GM12865 (cell line): ENCODE measurements around the gene STK11.

Source experiments
- DNase-seq: peaks from one replicate; pipeline ENCODE4 v3.0.0; 2010; ENCODE audit warnings: low read depth
- H3K4me3 ChIP-seq: 2 replicates; pipeline ENCODE4 v1.5.1; 2011; ENCODE audit warnings: mild to moderate bottlenecking, low read depth, low read length, control low read depth
- CTCF ChIP-seq: IDR thresholded peaks from 2 replicates; pipeline ENCODE4 v1.5.1; 2011; ENCODE audit warnings: low read length, control low read depth, low read depth, inconsistent platforms; ENCODE audit not compliant: insufficient read depth; ENCODE audit errors: missing control alignments

The STK11 gene

GRCh38 chr19:1169921-1170885 lies 35.4 kb upstream of the STK11 start:
- DNase-seq = no peak
- no peak overlapping the region for H3K4me3 ChIP-seq
- no peak for TF ChIP-seq CTCF

GRCh38 chr19:1170938-1171754 lies 34.4 kb upstream of the STK11 start:
- no peak overlapping the region for H3K4me3 ChIP-seq
- TF ChIP-seq CTCF = no peak
- no peak for DNase-seq

- no peak overlapping the region for H3K4me3 ChIP-seq
- TF ChIP-seq CTCF = no peak
- no peak for DNase-seq
These were observed 33.7 kb upstream of the STK11 start for GRCh38 chr19:1171755-1172352.

- TF ChIP-seq CTCF = no peak
- no peak for DNase-seq
These were observed 33.0 kb upstream of the STK11 start for GRCh38 chr19:1172353-1173158.

GRCh38 chr19:1173159-1173844 lies 32.3 kb upstream of the STK11 start:
- no peak for TF ChIP-seq CTCF
- no peak for DNase-seq
- H3K4me3 ChIP-seq = peak overlapping the region; percentile 82

More at GRCh38 chr19:1172353-1173158, 33.0 kb upstream of the STK11 start:
- H3K4me3 ChIP-seq = peak overlapping the region; percentile 82
